Measurements from ENCODE around the gene RNF223. TPM values are rescaled to one million over a fixed set of nuclear protein-coding genes. Genes with fewer than 3 reads are reported as not detected.
"Not testable (repeated sequence)": the region's sequence is repeated elsewhere in the genome, so short reads cannot be mapped to it uniquely, and the experiment has no call there.

The RNF223 gene
- total and polyA plus RNA-seq, 2 experiments from 2014 or later, result 0.43 to 0.88 TPM

DNA sequence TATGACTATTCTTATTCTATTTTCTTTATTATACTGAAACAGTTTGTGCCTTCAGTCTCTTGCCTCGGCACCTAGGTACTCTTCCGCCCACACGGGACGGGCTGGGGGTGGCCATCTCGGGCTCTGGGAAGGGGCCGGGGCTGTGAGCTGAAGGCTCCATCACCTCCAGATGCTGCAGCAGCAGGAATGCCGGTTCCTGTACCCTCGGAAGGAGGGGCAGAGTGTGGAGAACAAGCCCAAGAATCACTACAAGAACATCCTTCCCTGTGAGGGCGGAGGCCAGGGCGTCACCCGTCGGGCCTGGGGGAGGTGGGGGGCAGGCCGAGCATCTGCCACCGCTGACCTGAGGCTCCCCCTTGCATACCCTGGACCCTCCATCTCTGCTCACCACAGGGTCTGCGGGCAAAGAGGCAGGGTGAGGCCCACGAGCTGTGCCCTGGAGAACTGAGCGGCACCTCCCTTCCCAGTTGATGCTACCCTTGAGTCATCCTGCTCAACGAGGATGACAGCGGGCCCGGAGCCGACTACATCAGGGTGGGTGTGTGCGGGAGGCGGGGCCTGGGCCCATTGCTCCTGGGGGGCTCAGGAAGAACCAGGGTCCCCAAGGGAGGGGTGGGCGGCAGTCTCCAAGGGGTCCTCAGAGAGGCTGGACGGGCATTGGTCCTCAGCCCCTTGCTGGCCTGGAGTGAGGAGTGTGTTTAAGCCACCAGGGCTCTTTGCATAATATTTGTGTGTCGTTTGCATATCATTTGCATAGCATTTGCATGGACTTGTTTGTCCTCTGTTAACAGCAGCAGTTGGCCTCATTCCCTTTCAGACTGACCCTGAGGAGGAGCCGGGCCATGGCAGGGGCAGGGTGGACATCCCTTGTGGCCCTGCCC lies 7.5 kb downstream of the RNF223 start:
- H3K27me3 ChIP-seq, result peaks cover under 1% of the 10 kb centered on the region
- TF ChIP-seq EZH2 (IDR thresholded peaks at IDR 0.05; ENCODE audit: borderline replicate concordance) (no peak), EZH2phosphoT487 (IDR thresholded peaks at IDR 0.05; ENCODE audit: low read depth, severe bottlenecking, unreplicated experiment) (no peak)
- TF ChIP-seq, protein P1, sequence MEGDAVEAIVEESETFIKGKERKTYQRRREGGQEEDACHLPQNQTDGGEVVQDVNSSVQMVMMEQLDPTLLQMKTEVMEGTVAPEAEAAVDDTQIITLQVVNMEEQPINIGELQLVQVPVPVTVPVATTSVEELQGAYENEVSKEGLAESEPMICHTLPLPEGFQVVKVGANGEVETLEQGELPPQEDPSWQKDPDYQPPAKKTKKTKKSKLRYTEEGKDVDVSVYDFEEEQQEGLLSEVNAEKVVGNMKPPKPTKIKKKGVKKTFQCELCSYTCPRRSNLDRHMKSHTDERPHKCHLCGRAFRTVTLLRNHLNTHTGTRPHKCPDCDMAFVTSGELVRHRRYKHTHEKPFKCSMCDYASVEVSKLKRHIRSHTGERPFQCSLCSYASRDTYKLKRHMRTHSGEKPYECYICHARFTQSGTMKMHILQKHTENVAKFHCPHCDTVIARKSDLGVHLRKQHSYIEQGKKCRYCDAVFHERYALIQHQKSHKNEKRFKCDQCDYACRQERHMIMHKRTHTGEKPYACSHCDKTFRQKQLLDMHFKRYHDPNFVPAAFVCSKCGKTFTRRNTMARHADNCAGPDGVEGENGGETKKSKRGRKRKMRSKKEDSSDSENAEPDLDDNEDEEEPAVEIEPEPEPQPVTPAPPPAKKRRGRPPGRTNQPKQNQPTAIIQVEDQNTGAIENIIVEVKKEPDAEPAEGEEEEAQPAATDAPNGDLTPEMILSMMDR (IDR thresholded peaks at IDR 0.05; ENCODE audit: poor library complexity), result no peak
- H2AFZ ChIP-seq, result no peak overlapping the region
- peaks cover 19% of the 10 kb centered on the region for H3K4me1 ChIP-seq (ENCODE audit: insufficient read depth)
- H3K9me3 ChIP-seq (ENCODE audit: low read depth), result no peaks in the 10 kb centered on the region
- H3K4me2 ChIP-seq, result no peak overlapping the region
- no peaks in the 10 kb centered on the region for H3K36me3 ChIP-seq (replicated peaks; ENCODE audit: insufficient read depth, low read depth)
- H3K9me2 ChIP-seq (replicated peaks; ENCODE audit: insufficient read depth), result no peaks in the 10 kb centered on the region
- H3K79me2 ChIP-seq, result no peaks in the 10 kb centered on the region
- no peak overlapping the region for H3K4me3 ChIP-seq
- H4K20me1 ChIP-seq (ENCODE audit: insufficient read depth, poor library complexity, severe bottlenecking), result no peaks in the 10 kb centered on the region
- 86% methylated on average over 20 of the region's 27 CpGs for WGBS (ENCODE audit: low lambda C conversion rate, missing lambda C conversion rate)
- no peak overlapping the region for H3K27ac ChIP-seq
- DNase-seq (ENCODE audit: low spot score), result no peak

DNA sequence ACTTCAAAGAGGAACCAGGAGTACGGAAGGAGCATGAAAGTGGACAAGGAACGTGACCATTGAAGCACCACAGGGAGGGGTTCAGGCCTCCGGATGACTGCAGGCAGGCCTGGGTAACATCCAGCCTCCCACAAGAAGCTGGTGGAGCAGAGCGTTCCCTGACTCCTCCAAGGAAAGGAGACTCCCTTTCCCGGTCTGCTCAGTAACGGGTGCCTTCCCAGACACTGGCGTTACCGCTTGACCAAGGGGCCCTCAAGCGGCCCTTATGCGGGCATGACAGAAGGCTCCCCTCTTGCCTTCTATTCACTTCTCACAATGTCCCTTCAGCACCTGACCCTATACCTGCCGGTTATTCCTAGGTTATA lies 8.2 kb downstream of the RNF223 start:
- H3K27me3 ChIP-seq; H3K9me2 ChIP-seq (replicated peaks; ENCODE audit: insufficient read depth); H3K4me3 ChIP-seq; H3K9me3 ChIP-seq (ENCODE audit: low read depth); H3K4me2 ChIP-seq; H2AFZ ChIP-seq; H3K79me2 ChIP-seq; H4K20me1 ChIP-seq (ENCODE audit: insufficient read depth, poor library complexity, severe bottlenecking); H3K36me3 ChIP-seq (replicated peaks; ENCODE audit: insufficient read depth, low read depth); DNase-seq (ENCODE audit: low spot score); H3K27ac ChIP-seq: not testable (repeated sequence)
- peaks cover 19% of the 10 kb centered on the region for H3K4me1 ChIP-seq (ENCODE audit: insufficient read depth)
- WGBS (ENCODE audit: low lambda C conversion rate, missing lambda C conversion rate), result 76% methylated on average over 11 of the region's 11 CpGs

DNA sequence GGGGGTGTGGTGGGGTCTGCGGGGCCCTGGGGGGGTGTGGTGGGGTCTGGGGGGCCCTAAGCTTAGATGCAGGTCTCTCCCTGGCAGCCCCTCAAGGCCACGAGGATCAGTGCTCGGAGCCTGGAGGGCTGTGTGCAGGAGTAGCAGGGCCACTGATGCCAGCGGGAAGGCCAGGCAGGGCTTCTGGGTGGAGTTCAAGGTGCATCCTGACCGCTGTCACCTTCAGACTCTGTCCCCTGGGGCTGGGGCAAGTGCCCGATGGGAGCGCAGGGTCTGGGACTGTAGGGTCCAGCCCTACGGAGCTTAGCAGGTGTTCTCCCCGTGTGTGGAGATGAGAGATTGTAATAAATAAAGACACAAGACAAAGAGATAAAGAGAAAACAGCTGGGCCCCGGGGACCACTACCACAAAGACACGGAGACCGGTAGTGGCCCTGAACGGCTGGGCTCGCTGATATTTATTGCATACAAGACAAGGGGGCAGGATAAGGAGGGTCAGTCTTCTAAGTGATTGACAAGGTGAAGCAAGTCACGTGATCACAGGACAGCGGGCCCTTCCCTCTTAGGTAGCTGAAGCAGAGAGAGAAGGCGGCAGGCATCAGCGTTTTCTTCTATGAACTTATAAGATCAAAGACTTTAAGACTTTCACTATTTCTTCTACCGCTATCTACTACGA lies 8.7 kb downstream of the RNF223 start:
- Histone ChIP-seq H3K27ac (no peak overlapping the region), H2AFZ (no peak overlapping the region), H4K20me1 (ENCODE audit: insufficient read depth, poor library complexity, severe bottlenecking) (no peaks in the 10 kb centered on the region), H3K9me3 (ENCODE audit: low read depth) (no peaks in the 10 kb centered on the region), H3K4me1 (ENCODE audit: insufficient read depth) (peaks cover 19% of the 10 kb centered on the region), H3K79me2 (no peaks in the 10 kb centered on the region), H3K9me2 (replicated peaks; ENCODE audit: insufficient read depth) (no peaks in the 10 kb centered on the region), H3K4me3 (no peak overlapping the region), H3K36me3 (replicated peaks; ENCODE audit: insufficient read depth, low read depth) (no peaks in the 10 kb centered on the region), H3K27me3 (peaks cover 12% of the 10 kb centered on the region), H3K4me2 (no peak overlapping the region)
- no peak for DNase-seq (ENCODE audit: low spot score)
- 65% methylated on average over 18 of the region's 20 CpGs for WGBS (ENCODE audit: low lambda C conversion rate, missing lambda C conversion rate)
- TF ChIP-seq EZH2phosphoT487 (IDR thresholded peaks at IDR 0.05; ENCODE audit: low read depth, severe bottlenecking, unreplicated experiment), result no peak

DNA sequence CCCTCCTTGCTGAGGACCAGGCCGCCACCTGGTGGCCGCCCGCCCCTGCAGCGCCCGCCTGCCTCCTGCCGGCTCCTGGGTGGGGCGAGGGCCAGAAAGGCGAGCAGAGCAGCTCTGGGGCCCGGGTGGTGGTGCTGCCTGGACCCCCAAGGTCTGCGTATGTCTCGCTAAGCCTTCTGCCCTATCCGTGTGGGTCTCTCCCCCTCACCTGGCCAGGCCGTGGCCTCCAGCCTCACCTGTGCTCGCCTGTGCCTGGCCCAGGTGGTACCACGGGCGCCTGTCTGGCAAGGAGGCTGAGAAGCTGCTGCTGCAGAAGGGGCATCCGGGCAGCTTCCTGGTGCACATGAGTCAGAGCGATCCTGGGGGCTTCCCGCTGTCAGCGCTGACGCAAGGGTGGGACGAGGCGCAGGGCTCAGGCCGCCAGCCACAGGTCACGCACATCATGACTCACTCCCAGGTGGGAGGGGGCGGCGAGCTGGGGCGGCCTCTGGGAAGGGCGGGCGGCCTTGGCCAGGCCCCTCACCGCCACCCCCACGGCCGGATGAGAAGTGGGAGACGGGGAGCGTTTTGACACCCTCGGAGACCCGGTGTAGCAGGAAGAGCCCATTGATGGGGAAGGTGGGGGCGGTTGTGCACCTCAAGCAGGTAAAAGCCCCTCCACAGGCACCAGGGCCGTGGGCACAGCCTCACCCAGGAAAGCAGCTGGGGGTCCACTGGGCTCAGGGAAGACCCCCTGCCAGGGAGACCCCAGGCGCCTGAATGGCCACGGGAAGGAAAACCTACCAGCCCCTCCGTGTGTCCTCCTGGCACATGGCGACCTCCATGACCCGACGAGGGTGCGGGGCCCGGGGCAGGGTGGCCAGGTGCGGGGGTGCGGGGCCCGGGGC lies 9.9 kb downstream of the RNF223 start:
- H4K20me1 ChIP-seq (ENCODE audit: insufficient read depth, poor library complexity, severe bottlenecking), result no peaks in the 10 kb centered on the region
- H3K27me3 ChIP-seq, result peaks cover 20% of the 10 kb centered on the region
- TF ChIP-seq, protein P1 (IDR thresholded peaks at IDR 0.05; ENCODE audit: poor library complexity), result peak; percentile 84
- no peak for TF ChIP-seq EZH2 (IDR thresholded peaks at IDR 0.05; ENCODE audit: borderline replicate concordance)
- no peak overlapping the region for H2AFZ ChIP-seq
- H3K79me2 ChIP-seq, result no peaks in the 10 kb centered on the region
- H3K4me2 ChIP-seq, result peak overlapping the region; percentile 71
- peaks cover 18% of the 10 kb centered on the region for H3K4me1 ChIP-seq (ENCODE audit: insufficient read depth)
- H3K36me3 ChIP-seq (replicated peaks; ENCODE audit: insufficient read depth, low read depth), result no peaks in the 10 kb centered on the region
- no peak overlapping the region for H3K4me3 ChIP-seq
- peak overlapping the region; percentile 68 for H3K27ac ChIP-seq
- 22% methylated on average over 37 of the region's 50 CpGs for WGBS (ENCODE audit: low lambda C conversion rate, missing lambda C conversion rate)
- DNase-seq (ENCODE audit: low spot score), result peak; percentile 93
- no peaks in the 10 kb centered on the region for H3K9me2 ChIP-seq (replicated peaks; ENCODE audit: insufficient read depth)
- no peaks in the 10 kb centered on the region for H3K9me3 ChIP-seq (ENCODE audit: low read depth)
